K562 (cell line): ENCODE data around the gene TMEM89. TPM values are rescaled to one million over a fixed set of nuclear protein-coding genes. Genes with fewer than 3 reads are reported as not detected.

ENCODE experiments used
- BHLHE40 ChIP-seq: IDR thresholded peaks from 2 replicates; pipeline ENCODE4 v1.6.1; 2011; ENCODE audit warnings: low read length, improper control_type of control experiment
- HEY1 ChIP-seq: fragments of 250-450 bp; sonication (Bioruptor Pico); IDR thresholded peaks from 2 replicates; pipeline ENCODE4 v1.5.0; 2020; ENCODE audit warnings: mild to moderate bottlenecking, moderate library complexity, borderline replicate concordance
- HNRNPL ChIP-seq: fragments of 200-400 bp; formaldehyde crosslinking; IDR thresholded peaks from 2 replicates; pipeline ENCODE4 v1.6.1; 2017; ENCODE audit warnings: low read depth, mild to moderate bottlenecking, low read length
- HNRNPLL ChIP-seq: fragments of 200-400 bp; formaldehyde crosslinking; IDR thresholded peaks from 2 replicates; pipeline ENCODE4 v1.6.1; 2017; ENCODE audit warnings: low read length, low read depth, mild to moderate bottlenecking; ENCODE audit not compliant: poor library complexity, severe bottlenecking
- NR2C2 ChIP-seq, 2 experiments: fragments of 200-800 bp in 1 of 2; sonication (Bioruptor generic) in 1 of 2; sonication (generic) in 1 of 2; formaldehyde crosslinking in 1 of 2; IDR thresholded peaks; 2 replicates each; pipeline versions ENCODE4 v1.6.1 to v1.8.0; 2016 to 2022; ENCODE audit warnings: mild to moderate bottlenecking in 1 of 2, missing compliant biosample characterization in 1 of 2, missing genetic modification characterization in 1 of 2, missing genetic modification reagents in 1 of 2
- PYGO2 ChIP-seq: fragments of 450-650 bp; IDR thresholded peaks from 2 replicates; pipeline ENCODE4 v1.6.1; 2016; ENCODE audit warnings: mild to moderate bottlenecking, missing genetic modification characterization, moderate library complexity, missing compliant biosample characterization
- SRSF3 ChIP-seq: fragments of 200-400 bp; formaldehyde crosslinking; IDR thresholded peaks from 2 replicates; pipeline ENCODE4 v1.6.1; 2016; ENCODE audit warnings: mild to moderate bottlenecking, low read length, moderate library complexity; ENCODE audit not compliant: insufficient read depth
- YY1 ChIP-seq, 3 experiments: IDR thresholded peaks; 2 replicates each; pipeline ENCODE4 v1.6.1; 2011; ENCODE audit warnings: low read length in 2 of 3, mild to moderate bottlenecking in 2 of 3, moderate library complexity in 2 of 3, borderline replicate concordance in 1 of 3, control low read depth in 1 of 3, low read depth in 1 of 3; ENCODE audit not compliant: insufficient read depth in 3 of 3, insufficient replicate concordance in 2 of 3, control insufficient read depth in 1 of 3, insufficient read length in 1 of 3; ENCODE audit errors: extremely low read depth in 1 of 3
- ZNF124 ChIP-seq: sonication (generic); formaldehyde crosslinking; IDR thresholded peaks from 2 replicates; pipeline ENCODE4 v1.8.1; 2022; ENCODE audit warnings: missing genetic modification reagents
- polyA plus RNA-seq, 8 experiments: library from polyadenylated mRNA; depleted of rRNA in 4 of 8; stranded (reverse) in 5 of 8; unstranded in 3 of 8; fragments of >200 nt; fragmentation: Nextera tagmentation in 2 of 8; fragmentation: Illumina TruSeq in 1 of 8; extraction: Ambion mirVana in 2 of 8; extraction: Trizol in 1 of 8; gene quantifications; 2 replicates each; pipeline versions ENCODE4 v1.2.1 to v1.2.3, GENCODE V29; 2011 to 2014; ENCODE audit warnings: inconsistent platforms in 1 of 8, missing spikeins in 1 of 8
- total RNA-seq, 7 experiments: library from RNA; depleted of rRNA in 6 of 7; stranded (reverse); fragments of >200 nt in 6 of 7; fragmentation: Illumina TruSeq in 2 of 7; extraction: Trizol in 2 of 7; gene quantifications; 2 replicates each; pipeline versions ENCODE4 v1.2.1 to v1.2.3, GENCODE V29; 2011 to 2021; ENCODE audit warnings: low replicate concordance in 1 of 7
- TF ChIP-seq, protein P1 (sequence below): fragments of 450-650 bp; IDR thresholded peaks from 2 replicates; pipeline ENCODE4 v1.6.1; 2016; ENCODE audit warnings: low read depth
- TF ChIP-seq, protein P2 (sequence below): fragments of 450-650 bp; formaldehyde crosslinking; IDR thresholded peaks from 2 replicates; pipeline ENCODE4 v1.4.0; 2020; ENCODE audit warnings: mild to moderate bottlenecking, moderate library complexity

The TMEM89 gene
- total and polyA plus RNA-seq, 9 of the 15 experiments (the other 6 are each of a cell fraction or from before 2014, with no cell fraction given) = not detected

DNA sequence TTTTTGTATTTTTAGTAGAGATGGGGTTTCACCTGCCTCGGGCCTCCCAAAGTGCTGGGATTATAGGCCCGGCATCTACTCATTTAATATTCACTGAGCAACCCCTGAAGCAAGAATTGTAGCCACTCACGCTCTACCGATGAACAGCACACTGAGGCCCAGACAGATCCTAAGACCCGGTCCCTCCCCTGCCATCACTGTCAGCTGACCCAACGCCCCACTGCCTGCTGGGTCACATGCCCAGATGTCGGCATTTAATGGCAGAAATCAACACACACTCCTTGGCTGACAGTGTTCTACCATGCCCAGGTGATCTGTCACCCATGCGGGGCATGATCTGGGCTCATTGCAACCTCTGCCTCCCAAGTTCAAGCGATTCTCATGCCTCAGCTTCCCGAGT lies 3.2 kb upstream of the TMEM89 start (continued):
- TF ChIP-seq, protein P1, sequence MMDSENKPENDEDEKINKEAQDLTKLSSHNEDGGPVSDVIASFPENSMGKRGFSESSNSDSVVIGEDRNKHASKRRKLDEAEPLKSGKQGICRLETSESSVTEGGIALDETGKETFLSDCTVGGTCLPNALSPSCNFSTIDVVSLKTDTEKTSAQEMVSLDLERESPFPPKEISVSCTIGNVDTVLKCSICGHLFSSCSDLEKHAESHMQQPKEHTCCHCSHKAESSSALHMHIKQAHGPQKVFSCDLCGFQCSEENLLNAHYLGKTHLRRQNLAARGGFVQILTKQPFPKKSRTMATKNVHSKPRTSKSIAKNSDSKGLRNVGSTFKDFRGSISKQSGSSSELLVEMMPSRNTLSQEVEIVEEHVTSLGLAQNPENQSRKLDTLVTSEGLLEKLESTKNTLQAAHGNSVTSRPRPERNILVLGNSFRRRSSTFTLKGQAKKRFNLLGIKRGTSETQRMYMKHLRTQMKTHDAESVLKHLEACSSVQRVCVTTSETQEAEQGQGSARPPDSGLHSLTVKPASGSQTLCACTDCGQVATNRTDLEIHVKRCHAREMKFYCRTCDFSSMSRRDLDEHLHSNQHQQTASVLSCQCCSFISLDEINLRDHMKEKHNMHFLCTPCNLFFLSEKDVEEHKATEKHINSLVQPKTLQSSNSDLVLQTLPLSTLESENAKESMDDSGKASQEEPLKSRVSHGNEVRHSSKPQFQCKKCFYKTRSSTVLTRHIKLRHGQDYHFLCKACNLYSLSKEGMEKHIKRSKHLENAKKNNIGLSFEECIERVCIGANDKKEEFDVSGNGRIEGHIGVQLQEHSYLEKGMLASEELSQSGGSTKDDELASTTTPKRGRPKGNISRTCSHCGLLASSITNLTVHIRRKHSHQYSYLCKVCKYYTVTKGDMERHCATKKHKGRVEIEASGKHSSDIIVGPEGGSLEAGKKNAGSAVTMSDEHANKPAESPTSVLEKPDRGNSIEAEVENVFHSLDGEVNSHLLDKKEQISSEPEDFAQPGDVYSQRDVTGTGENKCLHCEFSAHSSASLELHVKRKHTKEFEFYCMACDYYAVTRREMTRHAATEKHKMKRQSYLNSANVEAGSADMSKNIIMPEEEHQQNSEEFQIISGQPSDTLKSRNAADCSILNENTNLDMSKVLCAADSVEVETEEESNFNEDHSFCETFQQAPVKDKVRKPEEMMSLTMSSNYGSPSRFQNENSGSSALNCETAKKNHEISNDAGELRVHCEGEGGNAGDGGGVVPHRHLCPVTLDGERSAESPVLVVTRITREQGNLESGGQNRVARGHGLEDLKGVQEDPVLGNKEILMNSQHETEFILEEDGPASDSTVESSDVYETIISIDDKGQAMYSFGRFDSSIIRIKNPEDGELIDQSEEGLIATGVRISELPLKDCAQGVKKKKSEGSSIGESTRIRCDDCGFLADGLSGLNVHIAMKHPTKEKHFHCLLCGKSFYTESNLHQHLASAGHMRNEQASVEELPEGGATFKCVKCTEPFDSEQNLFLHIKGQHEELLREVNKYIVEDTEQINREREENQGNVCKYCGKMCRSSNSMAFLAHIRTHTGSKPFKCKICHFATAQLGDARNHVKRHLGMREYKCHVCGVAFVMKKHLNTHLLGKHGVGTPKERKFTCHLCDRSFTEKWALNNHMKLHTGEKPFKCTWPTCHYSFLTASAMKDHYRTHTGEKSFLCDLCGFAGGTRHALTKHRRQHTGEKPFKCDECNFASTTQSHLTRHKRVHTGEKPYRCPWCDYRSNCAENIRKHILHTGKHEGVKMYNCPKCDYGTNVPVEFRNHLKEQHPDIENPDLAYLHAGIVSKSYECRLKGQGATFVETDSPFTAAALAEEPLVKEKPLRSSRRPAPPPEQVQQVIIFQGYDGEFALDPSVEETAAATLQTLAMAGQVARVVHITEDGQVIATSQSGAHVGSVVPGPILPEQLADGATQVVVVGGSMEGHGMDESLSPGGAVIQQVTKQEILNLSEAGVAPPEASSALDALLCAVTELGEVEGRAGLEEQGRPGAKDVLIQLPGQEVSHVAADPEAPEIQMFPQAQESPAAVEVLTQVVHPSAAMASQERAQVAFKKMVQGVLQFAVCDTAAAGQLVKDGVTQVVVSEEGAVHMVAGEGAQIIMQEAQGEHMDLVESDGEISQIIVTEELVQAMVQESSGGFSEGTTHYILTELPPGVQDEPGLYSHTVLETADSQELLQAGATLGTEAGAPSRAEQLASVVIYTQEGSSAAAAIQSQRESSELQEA = no peak
- no peak for TF ChIP-seq ZNF124 (CRISPR knock-in tag)
- no peak for TF ChIP-seq SRSF3
- TF ChIP-seq HEY1 = no peak
- no peak for TF ChIP-seq HNRNPLL
- TF ChIP-seq HNRNPL = no peak
- no peak for TF ChIP-seq NR2C2 (CRISPR knock-in tag; IDR thresholded peaks at IDR 0.05)
- no peak for TF ChIP-seq NR2C2 (tag; IDR thresholded peaks at IDR 0.05)
- no peak for TF ChIP-seq YY1 (IDR thresholded peaks at IDR 0.05; ENCODE audit: borderline replicate concordance in 1 of 3, control insufficient read depth in 1 of 3, extremely low read depth in 1 of 3, insufficient read depth in 3 of 3, insufficient read length in 1 of 3, insufficient replicate concordance in 2 of 3, low read depth in 1 of 3, low read length in 2 of 3)
- TF ChIP-seq, protein P2, sequence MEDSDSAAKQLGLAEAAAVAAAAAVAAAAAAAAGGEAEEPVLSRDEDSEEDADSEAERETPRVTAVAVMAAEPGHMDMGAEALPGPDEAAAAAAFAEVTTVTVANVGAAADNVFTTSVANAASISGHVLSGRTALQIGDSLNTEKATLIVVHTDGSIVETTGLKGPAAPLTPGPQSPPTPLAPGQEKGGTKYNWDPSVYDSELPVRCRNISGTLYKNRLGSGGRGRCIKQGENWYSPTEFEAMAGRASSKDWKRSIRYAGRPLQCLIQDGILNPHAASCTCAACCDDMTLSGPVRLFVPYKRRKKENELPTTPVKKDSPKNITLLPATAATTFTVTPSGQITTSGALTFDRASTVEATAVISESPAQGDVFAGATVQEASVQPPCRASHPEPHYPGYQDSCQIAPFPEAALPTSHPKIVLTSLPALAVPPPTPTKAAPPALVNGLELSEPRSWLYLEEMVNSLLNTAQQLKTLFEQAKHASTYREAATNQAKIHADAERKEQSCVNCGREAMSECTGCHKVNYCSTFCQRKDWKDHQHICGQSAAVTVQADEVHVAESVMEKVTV (CRISPR knock-in tag) = no peak
- no peak for TF ChIP-seq BHLHE40
- no peak for TF ChIP-seq PYGO2 (tag)
